ENCODE data around the gene SIRPG. TPM values are rescaled to one million over a fixed set of nuclear protein-coding genes. Genes with fewer than 3 reads are reported as not detected.

Gene SIRPG
- total RNA-seq, 6 experiments from 2014 or later, result 0.31 to 0.37 TPM; not detected in 4

- no peak for ATAC-seq
- no peak for TF ChIP-seq POLR2A (IDR thresholded peaks at IDR 0.05)
- Histone ChIP-seq H3K9me3 (no peaks in the 10 kb centered on the region), H3K4me3 (no peak overlapping the region), H3K27me3 (no peaks in the 10 kb centered on the region), H3K4me1 (no peaks in the 10 kb centered on the region), H3K27ac (no peak overlapping the region), H3K36me3 (no peaks in the 10 kb centered on the region)
- intact Hi-C loops (cut with DNase I), result no loop called here
- WGBS (ENCODE audit: insufficient coverage, low coverage, low lambda C conversion rate, missing lambda C conversion rate), result 57% methylated on average over 1 of the region's 6 CpGs
- DNase-seq, result no peak
Measured at GRCh38 chr20:1579488-1579887, 78.1 kb downstream of the SIRPG start.

Small RNAs within 50 kb of the gene (small RNA-seq; reads per million reads assigned to genes)
- gene AL109809.3, result 0 reads per million in 2 experiments
- 0 reads per million in 2 experiments for gene RN7SL561P

Other genes starting within 250 kb of the SIRPG start
- 10 to 100 TPM; 40.8 to 53.5 (median 43.4) TPM for gene NSFL1C, start 190.9 kb downstream of the SIRPG start, total RNA-seq
- 1 to 10 TPM in 5 of 6 experiments, under 1 TPM in 1; 0.55 to 5.6 (median 2.4) TPM for gene SIRPB2, start 166.4 kb downstream of the SIRPG start, total RNA-seq
- gene SIRPD, start 100.1 kb downstream of the SIRPG start, total RNA-seq, result not detected
- gene SIRPB1, start 37.8 kb downstream of the SIRPG start, total RNA-seq, result 1 to 10 TPM in 5 of 6 experiments, under 1 TPM in 1; 0.73 to 5.1 (median 3.9) TPM
- gene SIRPA, start 237.6 kb upstream of the SIRPG start, total RNA-seq, result 10 to 100 TPM; 26.8 to 42.7 (median 34.8) TPM